H1 (cell line): ENCODE results near the gene AQP6.

ENCODE experiments used
- ATF2 ChIP-seq: IDR thresholded peaks from 2 replicates; pipeline ENCODE4 v1.6.1; 2012; ENCODE audit warnings: low read length, inconsistent platforms
- CHD2 ChIP-seq: IDR thresholded peaks from 2 replicates; pipeline ENCODE4 v1.6.1; 2012; ENCODE audit warnings: low read length, improper control_type of control experiment
- EGR1 ChIP-seq: IDR thresholded peaks from 2 replicates; pipeline ENCODE4 v1.6.1; 2011; ENCODE audit warnings: low read depth, low read length, borderline replicate concordance
- EZH2 ChIP-seq: fragments of 200-600 bp; sonication (generic); IDR thresholded peaks from 2 replicates; pipeline ENCODE4 v1.7.1; 2012; ENCODE audit warnings: low read depth, mild to moderate bottlenecking, moderate library complexity, low read length, inconsistent platforms; ENCODE audit not compliant: severe bottlenecking
- FOSL1 ChIP-seq: IDR thresholded peaks from 2 replicates; pipeline ENCODE4 v1.6.1; 2011; ENCODE audit warnings: mild to moderate bottlenecking, low read depth, low read length, moderate library complexity; ENCODE audit not compliant: insufficient read depth
- GTF2F1 ChIP-seq: IDR thresholded peaks from 2 replicates; pipeline ENCODE4 v1.6.1; 2012; ENCODE audit warnings: low read depth, low read length, improper control_type of control experiment, borderline replicate concordance
- POLR2A ChIP-seq, 2 experiments: IDR thresholded peaks; 1 replicate in 1 of 2; 2 replicates in 1 of 2; pipeline ENCODE4 v1.6.1; 2011; ENCODE audit warnings: low read depth in 2 of 2, low read length in 2 of 2, mild to moderate bottlenecking in 2 of 2; ENCODE audit errors: control extremely low read depth in 1 of 2
- POLR2AphosphoS5 ChIP-seq: IDR thresholded peaks from 2 replicates; pipeline ENCODE4 v1.6.1; 2011; ENCODE audit warnings: low read depth, low read length
- SIN3A ChIP-seq, 2 experiments: IDR thresholded peaks in 1 of 2; conservative IDR thresholded peaks in 1 of 2; 2 replicates each; pipeline ENCODE4 v1.6.1; 2011 to 2012; ENCODE audit warnings: low read length in 2 of 2, improper control_type of control experiment in 1 of 2, low read depth in 1 of 2, mild to moderate bottlenecking in 1 of 2
- TAF1 ChIP-seq: IDR thresholded peaks from 2 replicates; pipeline ENCODE4 v1.6.1; 2011; ENCODE audit warnings: mild to moderate bottlenecking, low read depth, low read length
- TEAD4 ChIP-seq: IDR thresholded peaks from 2 replicates; pipeline ENCODE4 v1.6.1; 2012; ENCODE audit warnings: low read depth, low read length, inconsistent platforms, mixed read lengths
- TF ChIP-seq, protein P1 (sequence below), 3 experiments: IDR thresholded peaks; 1 replicate in 2 of 3; 2 replicates in 1 of 3; pipeline versions ENCODE4 v1.5.1 to v1.6.1; 2011; ENCODE audit warnings: low read length in 3 of 3, mild to moderate bottlenecking in 3 of 3, inconsistent platforms in 2 of 3, low read depth in 1 of 3, moderate library complexity in 1 of 3; ENCODE audit not compliant: insufficient read depth in 1 of 3; ENCODE audit errors: control extremely low read depth in 1 of 3

DNA sequence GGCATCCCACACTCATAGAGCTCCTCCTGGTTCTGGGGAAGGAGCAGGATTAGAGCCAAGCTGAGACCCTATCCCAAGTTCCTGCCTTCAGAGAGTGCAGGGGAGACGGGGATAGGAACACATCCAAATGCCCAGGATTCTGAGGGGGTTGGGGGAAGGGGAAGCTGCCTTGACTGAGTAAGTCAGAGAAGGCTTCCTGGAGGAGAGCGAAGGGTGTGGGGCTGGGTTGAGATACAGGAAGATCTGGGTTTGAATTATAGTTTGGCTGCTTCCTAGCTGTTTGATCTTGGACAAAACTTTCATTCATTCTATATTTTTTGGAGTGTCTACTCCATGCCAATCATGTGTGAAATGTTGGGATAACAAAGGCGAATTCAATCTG is 30.2 kb upstream of the AQP6 start:
- TF ChIP-seq, protein P1, sequence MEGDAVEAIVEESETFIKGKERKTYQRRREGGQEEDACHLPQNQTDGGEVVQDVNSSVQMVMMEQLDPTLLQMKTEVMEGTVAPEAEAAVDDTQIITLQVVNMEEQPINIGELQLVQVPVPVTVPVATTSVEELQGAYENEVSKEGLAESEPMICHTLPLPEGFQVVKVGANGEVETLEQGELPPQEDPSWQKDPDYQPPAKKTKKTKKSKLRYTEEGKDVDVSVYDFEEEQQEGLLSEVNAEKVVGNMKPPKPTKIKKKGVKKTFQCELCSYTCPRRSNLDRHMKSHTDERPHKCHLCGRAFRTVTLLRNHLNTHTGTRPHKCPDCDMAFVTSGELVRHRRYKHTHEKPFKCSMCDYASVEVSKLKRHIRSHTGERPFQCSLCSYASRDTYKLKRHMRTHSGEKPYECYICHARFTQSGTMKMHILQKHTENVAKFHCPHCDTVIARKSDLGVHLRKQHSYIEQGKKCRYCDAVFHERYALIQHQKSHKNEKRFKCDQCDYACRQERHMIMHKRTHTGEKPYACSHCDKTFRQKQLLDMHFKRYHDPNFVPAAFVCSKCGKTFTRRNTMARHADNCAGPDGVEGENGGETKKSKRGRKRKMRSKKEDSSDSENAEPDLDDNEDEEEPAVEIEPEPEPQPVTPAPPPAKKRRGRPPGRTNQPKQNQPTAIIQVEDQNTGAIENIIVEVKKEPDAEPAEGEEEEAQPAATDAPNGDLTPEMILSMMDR (IDR thresholded peaks at IDR 0.05; ENCODE audit: control extremely low read depth in 1 of 3, insufficient read depth in 1 of 3, low read depth in 1 of 3, low read length in 3 of 3) = no peak
- TF ChIP-seq EGR1 (no peak), CHD2 (no peak), TEAD4 (no peak), GTF2F1 (no peak), TAF1 (no peak), FOSL1 (no peak), POLR2AphosphoS5 (no peak), POLR2A (IDR thresholded peaks at IDR 0.05; ENCODE audit: control extremely low read depth in 1 of 2, low read depth in 2 of 2, low read length in 2 of 2) (no peak), EZH2 (no peak), ATF2 (no peak), SIN3A (conservative IDR thresholded peaks at IDR 0.05 in 1 of 2, IDR thresholded peaks at IDR 0.05 in 1 of 2; ENCODE audit: low read depth in 1 of 2, low read length in 2 of 2) (no peak)
